Colonic mucosa (tissue), 4 donors: ENCODE results near the gene ZNF592. TPM values are rescaled to one million over a fixed set of nuclear protein-coding genes. Genes with fewer than 3 reads are reported as not detected.
"Not testable (repeated sequence)": the region's sequence is repeated elsewhere in the genome, so short reads cannot be mapped to it uniquely, and the experiment has no call there.

Experiments
- DNase-seq: peaks from one replicate; pipeline ENCODE4 v3.0.0-alpha.2; 2020
- H3K27ac ChIP-seq: fragments of 200-600 bp; one replicate; pipeline ENCODE4 v1.8.0; 2021
- H3K27me3 ChIP-seq: fragments of 200-600 bp; one replicate; pipeline ENCODE4 v1.8.0; 2021
- H3K36me3 ChIP-seq: fragments of 200-600 bp; one replicate; pipeline ENCODE4 v1.8.0; 2021
- H3K4me1 ChIP-seq: fragments of 200-600 bp; one replicate; pipeline ENCODE4 v1.8.0; 2021; ENCODE audit warnings: mild to moderate bottlenecking
- H3K4me3 ChIP-seq: fragments of 200-600 bp; one replicate; pipeline ENCODE4 v1.8.0; 2021
- H3K9ac ChIP-seq, 2 donors: one replicate each; pipeline ENCODE4 v1.7.0; 2013; ENCODE audit warnings: control low read depth in 2 of 2, low read depth in 2 of 2, low read length in 2 of 2
- H3K9me3 ChIP-seq: fragments of 200-600 bp; one replicate; pipeline ENCODE4 v1.8.0; 2021
- CTCF ChIP-seq: fragments of 200-600 bp; IDR thresholded peaks from one replicate; pipeline ENCODE4 v1.8.0; 2022; ENCODE audit warnings: antibody characterized with exemption, mild to moderate bottlenecking
- intact Hi-C: fragments of 100-400 bp; cut with DNase I; formaldehyde crosslinking; loops from one replicate; pipeline ENCODE4 v1.14.1; 2022
- total RNA-seq, 2 donors: library from RNA; stranded (reverse); fragmentation: NEBNext Ultra II Directional in 1 of 2; extraction: Animal tissue kit (Norgen Biotek cat#: 25700) in 1 of 2; gene quantifications; one replicate each; pipeline ENCODE4 v1.2.1, GENCODE V29; 2021
- donor health status: healthy.
- donor health status: DM: no; HTN: no; CAD: no.
- donor health status: DM: no; HTN: no; CAD: no.

ZNF592 gene
- total RNA-seq, 2 donors from 2014 or later: 25.9 to 27.0 TPM

- no peaks in the 10 kb centered on the region for H3K36me3 ChIP-seq
- no peaks in the 10 kb centered on the region for H3K27me3 ChIP-seq
- H3K4me3 ChIP-seq: no peak overlapping the region
- peaks cover 5% of the 10 kb centered on the region for H3K4me1 ChIP-seq
- H3K9ac ChIP-seq: no peak overlapping the region
- no peak for TF ChIP-seq CTCF
- intact Hi-C loops: no loop called here
- H3K9me3 ChIP-seq: no peaks in the 10 kb centered on the region
- peak overlapping the region; percentile 5 for H3K27ac ChIP-seq
- DNase-seq: no peak
Observed at GRCh38 chr15:84840255-84840654, 91.9 kb downstream of the ZNF592 start.

GRCh38 chr15:84840741-84841429, 92.5 kb downstream of the ZNF592 start:
- TF ChIP-seq CTCF: no peak
- peak overlapping the region; percentile 5 for H3K27ac ChIP-seq
- no peaks in the 10 kb centered on the region for H3K27me3 ChIP-seq
- H3K36me3 ChIP-seq: no peaks in the 10 kb centered on the region
- no peak overlapping the region for H3K4me3 ChIP-seq
- no peak overlapping the region for H3K9ac ChIP-seq
- peak; percentile 58 for DNase-seq
- H3K4me1 ChIP-seq: peaks cover 5% of the 10 kb centered on the region
- intact Hi-C loops: no loop called here
- no peaks in the 10 kb centered on the region for H3K9me3 ChIP-seq

GRCh38 chr15:84842781-84843180, 94.4 kb downstream of the ZNF592 start:
- intact Hi-C loops: no loop called here
- H3K9ac ChIP-seq: no peak overlapping the region
- no peaks in the 10 kb centered on the region for H3K27me3 ChIP-seq
- no peaks in the 10 kb centered on the region for H3K9me3 ChIP-seq
- no peak overlapping the region for H3K4me3 ChIP-seq
- H3K36me3 ChIP-seq: no peaks in the 10 kb centered on the region
- no peak for DNase-seq
- H3K27ac ChIP-seq: no peak overlapping the region
- no peak for TF ChIP-seq CTCF
- peaks cover 5% of the 10 kb centered on the region for H3K4me1 ChIP-seq

- Histone ChIP-seq H3K27ac (no peak overlapping the region), H3K9me3 (no peaks in the 10 kb centered on the region), H3K36me3 (no peaks in the 10 kb centered on the region), H3K9ac (peak overlapping the region in 1 of 2 donors; percentile 9), H3K4me1 (peaks cover 5% of the 10 kb centered on the region), H3K4me3 (no peak overlapping the region), H3K27me3 (no peaks in the 10 kb centered on the region)
- no peak for TF ChIP-seq CTCF
- intact Hi-C loops: loop anchor here (5.0 kb wide), 1 partner anchor 82 kb away; no protein-coding TSS in a partner anchor
- no peak for DNase-seq
Observed at GRCh38 chr15:84844964-84845363, 96.6 kb downstream of the ZNF592 start.

GRCh38 chr15:84845631-84846030, 97.2 kb downstream of the ZNF592 start:
- not testable (repeated sequence) for H3K9ac ChIP-seq, H3K4me1 ChIP-seq, H3K4me3 ChIP-seq, H3K27me3 ChIP-seq, H3K36me3 ChIP-seq, H3K9me3 ChIP-seq, H3K27ac ChIP-seq
- peak; percentile 78 for DNase-seq
- peak; percentile 67 for TF ChIP-seq CTCF
- intact Hi-C loops: loop anchor here (5.0 kb wide), 1 partner anchor 82 kb away; no protein-coding TSS in a partner anchor
